ENCODE results near the gene HIF3A. TPM values are rescaled to one million over a fixed set of nuclear protein-coding genes. Genes with fewer than 3 reads are reported as not detected.

The HIF3A gene
- total RNA-seq, 1 experiment from 2014 or later: 31.9 TPM

DNA sequence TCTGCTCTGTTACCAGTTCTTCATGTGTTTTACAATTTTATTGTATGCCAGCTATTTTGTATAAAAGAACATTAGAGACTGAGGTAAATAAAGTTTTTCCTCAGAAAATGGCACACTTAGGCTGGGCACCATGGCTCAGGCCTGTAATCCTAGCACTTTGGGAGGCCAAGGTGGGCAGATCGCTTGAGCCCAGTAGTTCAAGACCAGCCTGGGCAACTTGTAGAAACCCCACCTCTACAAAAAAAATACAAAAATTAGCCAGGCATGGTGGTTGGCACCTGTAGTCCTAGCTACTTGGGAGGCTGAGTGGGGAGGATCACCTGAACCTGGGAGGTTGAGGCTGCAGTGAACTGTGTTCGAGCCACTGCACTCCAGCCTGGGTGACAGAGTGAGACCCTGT is 84.5 kb downstream of the HIF3A start:
- no peaks in the 10 kb centered on the region for H3K27me3 Mint-ChIP-seq (ENCODE audit: low read depth)
- Histone ChIP-seq H4K5ac (ENCODE audit: insufficient read length, low read depth, low read length) (no peak overlapping the region), H3T11ph (ENCODE audit: low read length) (no peak overlapping the region), H3K79me2 (ENCODE audit: insufficient read depth, low read length) (no peaks in the 10 kb centered on the region; the same call in 1 of the 2 replicates), H3K4ac (ENCODE audit: low read depth, low read length) (no peak overlapping the region), H3K4me1 (ENCODE audit: insufficient read depth, low read length) (no peaks in the 10 kb centered on the region), H3K27me3 (ENCODE audit: insufficient read depth, low read length) (no peaks in the 10 kb centered on the region), H3K4me2 (ENCODE audit: insufficient read depth, insufficient read length, low read length) (no peak overlapping the region), H2AFZ (ENCODE audit: low read length) (no peak overlapping the region), H2BK120ac (ENCODE audit: low read depth, low read length, poor library complexity, severe bottlenecking) (no peak overlapping the region), H3K9me3 (ENCODE audit: control insufficient read depth, low read depth, low read length) (no peaks in the 10 kb centered on the region), H2AK5ac (ENCODE audit: insufficient read length, low read length) (no peak overlapping the region), H3K23me2 (ENCODE audit: insufficient read length, low read depth, low read length, poor library complexity, severe bottlenecking) (no peaks in the 10 kb centered on the region), H4K8ac (replicated peaks; ENCODE audit: insufficient read length, low read depth, low read length) (no peak overlapping the region), H2BK12ac (ENCODE audit: insufficient read length, low read depth, low read length) (no peak overlapping the region), H4K91ac (ENCODE audit: insufficient read length, low read depth, low read length) (no peak overlapping the region), H3K9ac (ENCODE audit: extremely low read depth, insufficient read length, low read length) (no peak overlapping the region), H2BK15ac (ENCODE audit: low read depth, low read length) (no peak overlapping the region), H2BK5ac (ENCODE audit: insufficient read length, low read length) (no peak overlapping the region), H3K27ac (ENCODE audit: insufficient read length, low read depth, low read length) (no peak overlapping the region), H3K14ac (ENCODE audit: insufficient read depth, low read length) (no peak overlapping the region), H3K79me1 (ENCODE audit: insufficient read depth, low read depth, low read length, poor library complexity, severe bottlenecking) (no peaks in the 10 kb centered on the region), H3K23ac (ENCODE audit: insufficient read length, low read depth, low read length) (no peak overlapping the region), H4K20me1 (ENCODE audit: control insufficient read depth, insufficient read depth, insufficient read length) (no peaks in the 10 kb centered on the region), H3K56ac (ENCODE audit: insufficient read length, low read depth, low read length) (no peak overlapping the region), H3K18ac (ENCODE audit: insufficient read length, low read depth, low read length) (no peak overlapping the region), H2BK20ac (ENCODE audit: low read depth, low read length, poor library complexity, severe bottlenecking) (no peak overlapping the region)
- WGBS (ENCODE audit: extremely low coverage, insufficient read length, low lambda C conversion rate): no CpG with 5 or more reads among the region's 2 CpGs
- no peak overlapping the region for H3K4me3 Mint-ChIP-seq
- no peak for DNase-seq
- TF ChIP-seq, protein P1, sequence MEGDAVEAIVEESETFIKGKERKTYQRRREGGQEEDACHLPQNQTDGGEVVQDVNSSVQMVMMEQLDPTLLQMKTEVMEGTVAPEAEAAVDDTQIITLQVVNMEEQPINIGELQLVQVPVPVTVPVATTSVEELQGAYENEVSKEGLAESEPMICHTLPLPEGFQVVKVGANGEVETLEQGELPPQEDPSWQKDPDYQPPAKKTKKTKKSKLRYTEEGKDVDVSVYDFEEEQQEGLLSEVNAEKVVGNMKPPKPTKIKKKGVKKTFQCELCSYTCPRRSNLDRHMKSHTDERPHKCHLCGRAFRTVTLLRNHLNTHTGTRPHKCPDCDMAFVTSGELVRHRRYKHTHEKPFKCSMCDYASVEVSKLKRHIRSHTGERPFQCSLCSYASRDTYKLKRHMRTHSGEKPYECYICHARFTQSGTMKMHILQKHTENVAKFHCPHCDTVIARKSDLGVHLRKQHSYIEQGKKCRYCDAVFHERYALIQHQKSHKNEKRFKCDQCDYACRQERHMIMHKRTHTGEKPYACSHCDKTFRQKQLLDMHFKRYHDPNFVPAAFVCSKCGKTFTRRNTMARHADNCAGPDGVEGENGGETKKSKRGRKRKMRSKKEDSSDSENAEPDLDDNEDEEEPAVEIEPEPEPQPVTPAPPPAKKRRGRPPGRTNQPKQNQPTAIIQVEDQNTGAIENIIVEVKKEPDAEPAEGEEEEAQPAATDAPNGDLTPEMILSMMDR (conservative IDR thresholded peaks at IDR 0.05): no peak
- H3K4me1 Mint-ChIP-seq: no peaks in the 10 kb centered on the region; a peak in 1 of 4 replicates
- no peaks in the 10 kb centered on the region for H3K9me3 Mint-ChIP-seq
- no peak overlapping the region for H3K27ac Mint-ChIP-seq
- peaks cover 51 to 93% (median 86%) of the 10 kb centered on the region in 3 experiments for H3K36me3 Mint-ChIP-seq (ENCODE audit: insufficient read depth in 1 of 3, low read depth in 3 of 3)

Data from H9 (cell line).